Naive thymus-derived CD4-positive, alpha-beta T cell (primary cell): ENCODE data around the gene KLHL30. TPM values are rescaled to one million over a fixed set of nuclear protein-coding genes. Genes with fewer than 3 reads are reported as not detected.

ENCODE experiments used
- ATAC-seq: fragments of 150-1000 bp; cut with Tn5 transposase; 2 replicates; pipeline ENCODE4 v1.10.0; 2021; ENCODE audit warnings: mild to moderate bottlenecking, moderate library complexity
- CTCF ChIA-PET: fragments of 350-600 bp; sonication (Branson Sonifier 250); formaldehyde crosslinking; loops from one replicate; lab custom pipeline; 2021; ENCODE audit warnings: antibody characterized with exemption; lab: Charles Lee
- POLR2A ChIA-PET: fragments of 350-600 bp; sonication (Branson Sonifier 250); formaldehyde crosslinking; loops from one replicate; lab custom pipeline; 2021; ENCODE audit warnings: antibody characterized with exemption, inconsistent platforms; lab: Charles Lee
- DNase-seq, 9 donors: peaks; one replicate each; pipeline versions ENCODE4 v3.0.0 to v3.0.0-alpha.2; 2020 to 2022; ENCODE audit warnings: mixed read lengths in 1 of 9
- H3K27ac ChIP-seq: one replicate; pipeline ENCODE4 v1.7.0; 2013; ENCODE audit warnings: mild to moderate bottlenecking, low read depth, low read length, moderate library complexity
- H3K27me3 ChIP-seq, 2 donors: one replicate each; pipeline ENCODE4 v1.7.0; 2013; ENCODE audit warnings: low read length in 2 of 2, mild to moderate bottlenecking in 2 of 2, moderate library complexity in 2 of 2; ENCODE audit not compliant: control insufficient read depth in 2 of 2, insufficient read depth in 2 of 2
- H3K36me3 ChIP-seq, 3 experiments: 1 replicate in 2 of 3; 2 replicates in 1 of 3; pipeline ENCODE4 v1.7.0; 2013; ENCODE audit warnings: low read length in 3 of 3, mild to moderate bottlenecking in 3 of 3, moderate library complexity in 1 of 3; ENCODE audit not compliant: insufficient read depth in 3 of 3, control insufficient read depth in 2 of 3
- H3K4me1 ChIP-seq, 2 donors: one replicate each; pipeline ENCODE4 v1.7.0; 2013; ENCODE audit warnings: low read length in 2 of 2, mild to moderate bottlenecking in 2 of 2, moderate library complexity in 1 of 2; ENCODE audit not compliant: control insufficient read depth in 2 of 2, insufficient read depth in 2 of 2
- H3K4me3 ChIP-seq: 2 replicates; pipeline ENCODE4 v1.7.0; 2013; ENCODE audit warnings: mild to moderate bottlenecking, low read length
- H3K9me3 ChIP-seq, 3 experiments: 1 replicate in 2 of 3; 2 replicates in 1 of 3; pipeline ENCODE4 v1.7.0; 2013; ENCODE audit warnings: low read length in 3 of 3; ENCODE audit not compliant: control insufficient read depth in 2 of 3
- H3K27ac Mint-ChIP-seq, 9 donors: one replicate each; pipeline ENCODE4 v1.8.0; 2020 to 2022; ENCODE audit warnings: mixed read lengths in 9 of 9, mild to moderate bottlenecking in 8 of 9, moderate library complexity in 5 of 9, inconsistent platforms in 2 of 9
- H3K27me3 Mint-ChIP-seq, 5 donors: one replicate each; pipeline ENCODE4 v1.8.0; 2021 to 2022; ENCODE audit warnings: mixed read lengths in 5 of 5, mild to moderate bottlenecking in 1 of 5
- H3K36me3 Mint-ChIP-seq, 5 donors: one replicate each; pipeline ENCODE4 v1.8.0; 2020 to 2022; ENCODE audit warnings: mixed read lengths in 5 of 5, mild to moderate bottlenecking in 3 of 5, inconsistent platforms in 1 of 5
- H3K4me1 Mint-ChIP-seq, 7 donors: one replicate each; pipeline ENCODE4 v1.8.0; 2020 to 2022; ENCODE audit warnings: mixed read lengths in 7 of 7, mild to moderate bottlenecking in 3 of 7, inconsistent platforms in 1 of 7
- H3K4me3 Mint-ChIP-seq, 10 donors: one replicate each; pipeline ENCODE4 v1.8.0; 2020 to 2022; ENCODE audit warnings: mild to moderate bottlenecking in 10 of 10, mixed read lengths in 10 of 10, moderate library complexity in 6 of 10, inconsistent platforms in 2 of 10
- H3K9me3 Mint-ChIP-seq, 11 donors: one replicate each; pipeline ENCODE4 v1.8.0; 2020 to 2022; ENCODE audit warnings: mixed read lengths in 11 of 11, mild to moderate bottlenecking in 4 of 11, inconsistent platforms in 1 of 11, moderate library complexity in 1 of 11
- intact Hi-C, 2 donors: fragments of 100-400 bp; cut with micrococcal nuclease; formaldehyde crosslinking; loops; one replicate each; pipeline ENCODE4 v1.15.1; 2023
- polyA plus RNA-seq, 2 donors: library from polyadenylated mRNA; unstranded; fragments of 300-500 nt; fragmentation: Illumina TruSeq; gene quantifications; one replicate each; pipeline ENCODE4 v1.2.3, GENCODE V29; 2021
- total RNA-seq, 6 experiments: library from RNA in 5 of 6; stranded (reverse) in 5 of 6; gene quantifications; 1 replicate in 5 of 6; 2 replicates in 1 of 6; pipeline ENCODE4 v1.2.3 and lab custom pipeline; 2021 to 2026

The KLHL30 gene
- total and polyA plus RNA-seq, 7 experiments from 2014 or later: not detected

DNA sequence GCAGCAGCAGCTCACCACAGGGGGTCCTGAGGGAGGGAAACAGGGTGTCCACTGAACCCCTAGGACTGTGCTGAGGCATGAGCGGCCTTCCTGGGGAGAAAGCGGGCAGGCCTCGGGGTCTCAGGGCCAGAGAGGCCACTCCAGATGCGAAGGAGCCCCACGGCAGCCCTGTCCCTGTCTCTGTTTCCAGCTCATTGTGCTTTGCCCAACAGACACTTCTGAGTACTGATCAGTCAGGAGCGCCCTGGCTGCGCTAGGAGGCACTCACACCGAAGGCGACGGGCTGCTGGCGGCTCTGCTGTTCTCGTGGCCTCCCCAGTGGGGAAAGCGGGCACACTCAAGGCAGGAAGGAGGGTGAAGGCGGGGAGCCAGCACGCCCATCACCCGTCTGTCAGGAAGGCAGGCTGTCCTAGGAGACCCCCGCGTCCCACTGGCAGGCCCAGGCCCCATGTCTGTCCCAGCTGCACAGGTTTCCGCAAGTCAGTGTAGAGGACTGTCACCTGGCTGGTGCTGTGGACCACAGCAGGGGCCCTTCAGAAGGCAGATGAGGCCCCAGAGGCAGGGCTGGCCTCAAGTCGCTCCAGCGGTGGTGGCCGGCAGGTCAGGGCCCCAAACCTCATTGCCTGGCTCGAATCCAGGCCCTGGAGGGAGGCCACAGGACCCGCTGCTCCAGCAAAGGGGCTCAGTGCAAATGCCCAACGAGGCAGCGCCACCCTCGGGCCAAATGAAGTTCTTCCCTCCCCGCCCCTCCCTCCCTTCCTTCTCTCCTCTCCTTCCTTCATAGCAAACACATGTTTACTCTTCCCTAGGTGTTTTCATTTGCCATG lies 31.6 kb upstream of the KLHL30 start:
- intact Hi-C loops: no loop called here
- DNase-seq (peak in 1 of 9 donors; percentile 3), ATAC-seq (no peak)
- H3K9me3 ChIP-seq: no peaks in the 10 kb centered on the region
- CTCF ChIA-PET: no interaction called here
- POLR2A ChIA-PET: no interaction called here
- Mint-ChIP-seq H3K4me3 (no peak overlapping the region), H3K27me3 (no peaks in the 10 kb centered on the region), H3K9me3 (peaks cover 0 to 6% (median 0%) of the 10 kb centered on the region in 11 donors), H3K4me1 (peaks cover 0 to 18% (median 7%) of the 10 kb centered on the region in 7 donors), H3K27ac (peak overlapping the region in 1 of 9 donors; percentile 33), H3K36me3 (no peaks in the 10 kb centered on the region)
- no peaks in the 10 kb centered on the region for H3K27me3 ChIP-seq
- no peak overlapping the region for H3K4me3 ChIP-seq
- H3K27ac ChIP-seq: no peak overlapping the region
- H3K4me1 ChIP-seq: no peaks in the 10 kb centered on the region
- no peaks in the 10 kb centered on the region for H3K36me3 ChIP-seq

DNA sequence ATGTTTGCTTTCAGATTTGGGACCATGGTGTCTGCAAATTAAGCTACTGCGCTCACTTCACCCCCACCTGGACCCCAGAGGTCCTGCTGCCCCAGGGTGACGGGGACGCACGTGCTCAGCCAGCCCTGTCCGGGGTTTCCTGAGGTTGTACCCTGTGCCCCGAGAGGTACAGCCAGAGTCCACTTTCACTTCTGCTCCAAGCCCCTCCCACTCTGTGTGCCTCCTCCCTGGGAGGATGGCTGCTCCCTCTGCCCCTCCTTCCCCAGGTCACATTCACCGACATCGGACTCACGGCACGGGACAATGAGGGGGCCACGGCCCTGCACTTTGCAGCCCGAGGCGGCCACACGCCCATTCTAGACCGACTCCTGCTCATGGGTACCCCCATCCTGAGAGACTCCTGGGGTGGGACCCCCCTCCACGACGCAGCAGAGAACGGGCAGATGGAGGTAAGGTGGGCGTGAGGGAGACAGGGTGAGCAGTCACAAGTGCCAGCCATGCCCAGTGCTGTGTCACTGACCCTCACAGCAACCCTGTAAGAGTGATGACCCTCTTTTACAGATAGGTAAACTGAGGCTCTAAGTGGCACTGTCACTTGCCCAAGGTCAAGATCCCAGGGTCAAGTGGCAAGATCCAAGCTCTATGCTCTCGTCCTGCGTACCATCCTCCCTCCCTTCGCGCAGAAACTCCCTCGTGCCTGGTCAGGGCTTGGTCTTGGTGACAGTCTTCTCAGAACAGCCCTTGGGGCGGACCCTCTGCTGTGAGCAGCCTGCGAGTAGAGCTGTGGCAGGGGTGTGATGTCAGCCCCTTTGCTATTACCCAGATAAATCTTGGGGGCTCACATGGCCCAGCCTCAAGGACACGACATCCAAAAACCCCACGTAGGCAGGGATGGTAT lies 30.7 kb upstream of the KLHL30 start:
- Mint-ChIP-seq H3K36me3 (peaks cover 0 to 3% (median 2%) of the 10 kb centered on the region in 5 donors), H3K27me3 (no peaks in the 10 kb centered on the region), H3K4me3 (no peak overlapping the region), H3K4me1 (peaks cover 0 to 18% (median 7%) of the 10 kb centered on the region in 7 donors), H3K9me3 (peaks cover 0 to 15% (median 4%) of the 10 kb centered on the region in 11 donors), H3K27ac (peak overlapping the region in 1 of 9 donors; percentile 33)
- POLR2A ChIA-PET: no interaction called here
- DNase-seq (peak in 1 of 9 donors; percentile 3), ATAC-seq (peak; percentile 71)
- H3K4me1 ChIP-seq: no peaks in the 10 kb centered on the region
- no peaks in the 10 kb centered on the region for H3K36me3 ChIP-seq
- no peak overlapping the region for H3K4me3 ChIP-seq
- H3K27me3 ChIP-seq: no peaks in the 10 kb centered on the region
- CTCF ChIA-PET: no interaction called here
- intact Hi-C loops: no loop called here
- H3K27ac ChIP-seq: no peak overlapping the region
- peaks cover 0 to 3% (median 0%) of the 10 kb centered on the region in 3 experiments for H3K9me3 ChIP-seq

- H3K36me3 Mint-ChIP-seq: peaks cover 0 to 7% (median 5%) of the 10 kb centered on the region in 5 donors
- CTCF ChIA-PET: no interaction called here
- peaks cover 0 to 23% (median 10%) of the 10 kb centered on the region in 11 donors for H3K9me3 Mint-ChIP-seq
- Histone ChIP-seq H3K36me3 (no peaks in the 10 kb centered on the region), H3K27me3 (no peaks in the 10 kb centered on the region), H3K27ac (no peak overlapping the region), H3K9me3 (peaks cover 0 to 4% (median 0%) of the 10 kb centered on the region in 3 experiments), H3K4me3 (no peak overlapping the region), H3K4me1 (no peaks in the 10 kb centered on the region)
- H3K4me3 Mint-ChIP-seq: peak overlapping the region in 1 of 10 donors; percentile 45
- no peaks in the 10 kb centered on the region for H3K27me3 Mint-ChIP-seq
- POLR2A ChIA-PET: no interaction called here
- intact Hi-C loops: no loop called here
- peaks cover 0 to 18% (median 7%) of the 10 kb centered on the region in 7 donors for H3K4me1 Mint-ChIP-seq
- ATAC-seq (no peak), DNase-seq (peak in 2 of 9 donors; percentile 2 to 14)
- no peak overlapping the region for H3K27ac Mint-ChIP-seq
These were observed 29.9 kb upstream of the KLHL30 start for GRCh38 chr2:238108423-238109183.

DNA sequence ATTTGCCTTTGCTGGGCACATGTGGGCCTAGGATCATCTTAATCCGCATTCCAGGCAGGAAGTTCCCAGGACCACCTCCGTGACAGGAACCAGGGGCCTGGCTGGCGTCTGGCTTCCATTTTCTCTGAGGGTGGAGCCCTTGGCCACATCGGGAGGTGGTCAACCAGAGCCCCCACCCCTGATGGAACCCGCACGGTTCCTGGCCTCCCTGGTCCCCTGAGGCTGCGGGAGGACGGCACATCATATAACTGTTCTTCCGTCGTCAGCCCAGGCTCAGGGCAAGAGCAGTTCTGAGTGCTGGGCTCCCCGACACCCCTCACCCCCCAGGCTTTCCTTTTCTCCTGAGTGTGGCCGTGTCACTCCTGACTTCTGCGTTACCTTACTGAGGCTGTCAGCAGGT lies 24.9 kb upstream of the KLHL30 start:
- no peak for DNase-seq
- Mint-ChIP-seq H3K27me3 (peaks cover 0 to 10% (median 6%) of the 10 kb centered on the region in 5 donors), H3K36me3 (peaks cover 0 to 11% (median 5%) of the 10 kb centered on the region in 5 donors), H3K27ac (no peak overlapping the region), H3K4me3 (no peak overlapping the region), H3K4me1 (peaks cover 0 to 9% (median 6%) of the 10 kb centered on the region in 7 donors), H3K9me3 (peaks cover 0 to 24% (median 10%) of the 10 kb centered on the region in 11 donors)
- H3K27ac ChIP-seq: no peak overlapping the region
- ChIA-PET POLR2A (no interaction called here), CTCF (no interaction called here)
- H3K36me3 ChIP-seq: no peaks in the 10 kb centered on the region
- no peaks in the 10 kb centered on the region for H3K4me1 ChIP-seq
- ATAC-seq: no peak
- peaks cover 0 to 4% (median 0%) of the 10 kb centered on the region in 3 experiments for H3K9me3 ChIP-seq
- intact Hi-C loops: no loop called here
- no peak overlapping the region for H3K4me3 ChIP-seq
- H3K27me3 ChIP-seq: no peaks in the 10 kb centered on the region

DNA sequence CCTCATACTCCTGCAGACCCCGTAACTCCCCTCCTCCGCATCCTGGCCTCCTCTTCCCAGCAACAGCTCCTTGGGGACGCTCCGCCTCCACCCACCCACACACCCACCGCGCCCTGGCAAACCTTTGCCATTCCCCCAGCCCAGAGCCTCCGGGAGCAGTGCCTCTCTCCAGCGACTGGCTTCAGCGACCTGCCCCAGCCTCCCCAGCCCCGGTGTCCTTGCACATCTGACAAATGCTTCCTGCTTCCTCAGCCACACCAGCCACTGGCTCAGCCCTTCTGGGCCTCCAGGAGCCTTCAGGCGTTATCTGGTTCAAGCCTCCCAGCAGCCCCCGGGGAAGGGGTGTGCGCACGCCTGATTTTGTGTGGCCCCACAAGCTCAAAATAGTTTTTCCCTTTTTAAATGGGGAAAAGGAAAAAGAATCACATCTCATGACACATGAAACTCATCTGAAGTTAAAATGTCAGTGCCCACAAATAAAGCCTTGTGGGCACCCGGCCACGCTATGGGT lies 24.1 kb upstream of the KLHL30 start:
- Mint-ChIP-seq H3K27me3 (peaks cover 0 to 14% (median 6%) of the 10 kb centered on the region in 5 donors), H3K4me3 (no peak overlapping the region), H3K27ac (no peak overlapping the region), H3K36me3 (peaks cover 0 to 11% (median 5%) of the 10 kb centered on the region in 5 donors), H3K4me1 (peaks cover 0 to 4% (median 2%) of the 10 kb centered on the region in 7 donors), H3K9me3 (peaks cover 0 to 24% (median 10%) of the 10 kb centered on the region in 11 donors)
- no peaks in the 10 kb centered on the region for H3K4me1 ChIP-seq
- no peak for DNase-seq
- no peak overlapping the region for H3K27ac ChIP-seq
- ATAC-seq: no peak
- peaks cover 0 to 4% (median 0%) of the 10 kb centered on the region in 3 experiments for H3K9me3 ChIP-seq
- H3K36me3 ChIP-seq: no peaks in the 10 kb centered on the region
- ChIA-PET CTCF (no interaction called here), POLR2A (no interaction called here)
- no peak overlapping the region for H3K4me3 ChIP-seq
- H3K27me3 ChIP-seq: no peaks in the 10 kb centered on the region
- intact Hi-C loops: no loop called here
